ENCODE data around the gene ZFR2.
"Not testable (repeated sequence)": the region's sequence is repeated elsewhere in the genome, so short reads cannot be mapped to it uniquely, and the experiment has no call there.

The ZFR2 gene

GRCh38 chr19:3835055-3835435, 33.8 kb downstream of the ZFR2 start:
- no peak for DNase-seq

DNA sequence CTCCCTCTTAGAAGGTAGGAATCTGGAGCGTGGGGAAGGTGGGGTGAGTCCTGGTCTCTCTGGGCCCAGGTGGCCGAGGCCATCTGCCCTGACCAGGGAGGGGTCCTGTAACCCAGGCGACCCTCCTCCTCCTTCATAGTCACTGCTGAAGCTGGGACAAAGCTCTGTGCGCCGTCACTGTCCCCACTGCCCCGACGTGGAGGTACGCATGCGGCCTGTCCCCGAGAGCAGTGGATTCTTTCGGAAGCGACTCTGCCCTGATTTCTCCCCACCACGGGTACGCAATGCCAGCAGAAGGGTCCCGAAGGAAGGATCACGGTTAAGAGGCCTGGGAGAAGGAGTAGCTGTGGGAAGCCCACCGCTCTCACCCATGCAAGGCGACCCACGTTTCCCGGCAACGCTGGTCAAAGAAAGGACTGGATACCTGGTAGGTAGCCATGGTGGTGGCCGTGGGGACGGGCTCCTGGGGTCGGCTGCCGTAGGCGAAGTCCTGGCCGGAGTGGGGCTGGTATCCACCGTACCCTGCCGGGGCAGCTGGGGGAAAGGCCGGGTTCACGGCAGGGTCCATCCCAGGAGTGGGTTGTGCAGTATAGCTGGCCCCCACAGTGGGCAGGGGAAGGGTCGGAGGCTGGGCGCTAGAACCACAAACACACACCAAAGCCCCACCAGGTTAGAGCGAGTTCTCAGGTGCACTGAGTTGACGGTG, 34.3 kb downstream of the ZFR2 start:
- no peak for DNase-seq

DNA sequence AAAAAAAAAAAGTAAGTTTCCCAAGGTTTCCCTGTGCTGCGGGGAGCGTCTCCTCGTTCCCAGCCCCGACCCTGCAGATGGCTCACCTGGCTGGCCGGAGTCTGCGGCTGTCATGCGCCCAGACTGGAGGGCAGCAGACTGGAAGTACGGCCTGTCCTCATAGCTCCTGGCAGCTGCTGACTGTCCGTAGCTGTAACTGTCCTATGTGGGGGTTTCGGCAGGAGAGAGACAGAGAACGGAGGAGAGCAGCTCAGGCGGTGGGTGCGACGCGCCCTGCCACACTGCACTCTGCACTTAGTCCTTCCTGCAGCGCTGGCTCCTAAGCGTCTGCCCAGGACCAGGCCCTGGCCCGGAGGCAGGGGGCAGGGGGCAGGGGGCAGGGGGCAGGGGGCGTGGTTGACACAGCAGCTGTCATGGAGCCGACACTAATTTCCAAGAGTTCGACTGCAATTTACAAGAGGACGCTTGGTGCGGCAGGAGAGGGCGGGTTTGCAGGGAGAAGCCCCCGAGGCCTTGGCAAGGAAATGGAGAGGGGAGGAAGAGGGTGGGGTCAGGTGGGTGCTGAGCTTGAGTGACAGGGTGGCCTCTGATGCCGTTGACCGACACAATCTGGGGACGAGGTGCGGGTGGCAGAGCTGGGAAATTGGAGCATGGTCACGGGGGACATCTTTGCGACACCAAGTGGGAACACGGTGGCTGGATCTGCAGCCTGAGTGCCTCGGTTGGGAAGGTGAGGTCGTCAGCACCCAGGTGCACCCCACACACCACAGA, 35.1 kb downstream of the ZFR2 start:
- no peak for DNase-seq

DNA sequence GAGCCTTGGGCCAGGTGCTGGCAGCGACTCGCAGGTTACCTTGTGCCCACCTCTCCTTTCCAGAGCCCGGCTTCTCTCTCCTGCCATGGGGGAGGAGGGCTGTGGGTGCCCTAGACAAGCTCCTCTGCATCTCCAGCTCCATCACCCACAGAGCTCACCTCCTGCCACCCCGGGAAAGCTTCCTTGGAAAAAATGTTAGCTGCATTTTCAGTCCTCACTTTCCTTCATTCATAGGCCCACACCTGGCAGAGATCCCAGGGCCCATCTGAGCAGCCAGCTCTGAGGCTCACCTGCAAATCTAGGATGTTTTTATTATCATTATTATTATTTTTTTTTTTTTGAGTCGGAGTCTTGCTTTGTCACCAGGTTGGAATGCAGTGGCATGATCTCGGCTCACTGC, 36.8 kb downstream of the ZFR2 start:
- DNase-seq, result no peak

- DNase-seq, result no peak
Observed at GRCh38 chr19:3831601-3832000, 37.2 kb downstream of the ZFR2 start.

DNA sequence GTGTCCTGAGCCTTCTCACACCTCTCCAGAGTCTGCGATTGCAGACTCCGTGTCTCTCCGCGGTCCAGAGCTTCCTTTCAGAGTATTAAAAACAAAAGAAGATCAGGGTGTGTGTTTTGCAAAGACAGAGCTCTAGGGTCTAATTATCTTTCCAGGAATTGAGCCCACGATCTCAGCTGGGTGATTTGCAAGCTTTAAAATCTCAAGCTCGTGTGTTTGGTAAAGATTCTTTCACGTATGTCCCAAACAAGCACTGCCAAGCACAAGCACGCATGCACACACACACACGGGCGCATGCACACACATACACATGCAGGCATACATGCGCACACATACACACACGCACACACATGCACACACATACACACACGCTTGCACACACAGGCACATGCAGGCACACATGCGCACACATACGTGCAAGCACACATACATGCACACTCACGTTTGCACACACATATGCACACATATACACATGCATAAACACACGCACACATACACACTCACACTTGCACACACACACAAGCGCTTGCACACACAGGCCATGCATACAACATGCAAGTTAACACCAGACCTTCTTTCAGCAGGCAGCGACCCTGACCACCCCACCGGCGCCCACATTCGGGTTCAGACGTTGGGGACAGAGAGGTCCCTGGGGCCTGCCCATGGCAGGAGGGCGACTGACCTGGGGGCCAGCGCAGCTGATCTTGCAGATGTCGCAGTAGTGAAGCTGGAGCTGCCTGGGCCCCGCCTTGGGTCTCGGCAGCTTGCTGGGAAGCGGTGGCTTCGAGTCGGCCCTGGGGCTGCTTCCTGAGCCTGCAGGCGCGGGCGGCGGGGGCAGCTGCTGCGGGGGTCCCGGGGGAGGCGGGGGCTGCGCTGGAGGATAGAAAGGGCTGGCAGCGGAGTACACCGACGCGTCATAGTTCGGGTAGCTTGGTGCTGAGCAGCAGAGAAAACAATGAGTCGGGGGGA, 37.9 kb downstream of the ZFR2 start:
- no peak for DNase-seq

GRCh38 chr19:3827306-3827705, 41.5 kb downstream of the ZFR2 start:
- no peak for DNase-seq

DNA sequence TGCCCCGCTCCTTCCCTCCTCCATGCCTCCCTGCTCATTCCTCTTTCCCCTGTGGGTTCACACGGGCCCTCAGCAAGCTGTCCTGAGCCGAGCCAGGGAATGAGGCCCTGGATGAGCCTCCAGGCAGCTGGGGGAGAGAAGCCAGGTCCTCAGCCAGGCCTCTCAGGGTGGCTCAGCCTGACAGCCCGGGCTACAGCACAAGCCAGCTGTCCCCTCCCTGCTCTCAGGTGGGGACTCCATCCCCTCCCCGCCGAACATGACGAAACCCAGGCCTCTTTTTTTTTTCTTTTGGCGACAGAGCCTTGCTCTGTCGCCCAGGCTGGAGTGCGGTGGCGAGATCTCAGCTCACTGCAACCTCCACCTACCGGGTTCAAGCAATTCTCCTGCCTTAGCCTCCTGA, 42.7 kb downstream of the ZFR2 start:
- no peak for DNase-seq

DNA sequence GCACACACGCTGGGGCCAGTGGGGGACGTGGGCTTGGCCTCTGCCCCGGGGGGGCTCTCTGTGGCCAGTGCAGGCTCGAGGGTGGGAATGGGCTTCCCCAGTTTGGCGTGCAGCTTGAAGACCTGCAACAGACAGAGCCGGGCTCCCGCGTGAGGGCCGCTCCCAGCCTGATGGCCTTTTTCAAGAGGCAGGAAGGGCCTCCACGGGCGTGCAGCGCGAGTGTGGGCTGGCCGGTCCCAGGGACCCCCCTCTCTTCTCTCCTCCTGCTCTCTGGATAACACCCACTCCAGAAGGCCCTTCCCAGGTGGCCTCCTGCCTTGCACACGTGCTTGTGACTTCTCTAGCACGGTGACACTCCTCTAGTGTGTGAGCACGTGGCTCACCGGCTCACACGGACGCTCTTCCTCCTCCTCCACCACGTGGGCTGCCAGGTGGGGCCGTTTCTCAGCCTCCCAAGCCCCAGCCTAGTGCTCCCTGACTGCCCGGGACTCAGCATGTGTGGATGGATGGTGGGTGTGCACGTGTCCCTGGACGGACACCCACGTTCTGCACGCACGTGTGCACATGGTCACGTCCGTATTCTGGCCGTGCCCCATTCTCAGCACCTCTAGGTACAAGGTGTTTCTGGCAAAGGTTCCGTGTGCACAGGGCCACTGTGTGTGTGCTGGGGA, 43.4 kb downstream of the ZFR2 start:
- no peak for DNase-seq

DNA sequence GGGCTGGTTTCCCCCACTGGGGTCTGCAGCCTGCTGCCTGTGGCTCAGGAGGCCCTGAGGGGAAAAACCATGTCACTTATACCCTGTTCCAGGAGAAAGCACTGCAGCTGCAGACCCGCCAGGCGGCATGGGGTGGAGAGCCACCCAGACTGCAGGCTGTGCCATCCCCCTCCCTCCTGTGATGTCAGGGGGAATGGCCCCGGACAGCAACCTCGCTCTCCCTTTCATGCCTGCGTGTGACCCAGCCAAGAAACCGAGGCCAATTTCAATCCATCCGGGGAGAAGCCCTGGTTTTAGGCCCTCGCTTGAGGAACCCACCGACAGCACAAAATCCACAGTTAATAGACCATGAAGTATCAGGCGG, 45.5 kb downstream of the ZFR2 start:
- no peak for DNase-seq

DNA sequence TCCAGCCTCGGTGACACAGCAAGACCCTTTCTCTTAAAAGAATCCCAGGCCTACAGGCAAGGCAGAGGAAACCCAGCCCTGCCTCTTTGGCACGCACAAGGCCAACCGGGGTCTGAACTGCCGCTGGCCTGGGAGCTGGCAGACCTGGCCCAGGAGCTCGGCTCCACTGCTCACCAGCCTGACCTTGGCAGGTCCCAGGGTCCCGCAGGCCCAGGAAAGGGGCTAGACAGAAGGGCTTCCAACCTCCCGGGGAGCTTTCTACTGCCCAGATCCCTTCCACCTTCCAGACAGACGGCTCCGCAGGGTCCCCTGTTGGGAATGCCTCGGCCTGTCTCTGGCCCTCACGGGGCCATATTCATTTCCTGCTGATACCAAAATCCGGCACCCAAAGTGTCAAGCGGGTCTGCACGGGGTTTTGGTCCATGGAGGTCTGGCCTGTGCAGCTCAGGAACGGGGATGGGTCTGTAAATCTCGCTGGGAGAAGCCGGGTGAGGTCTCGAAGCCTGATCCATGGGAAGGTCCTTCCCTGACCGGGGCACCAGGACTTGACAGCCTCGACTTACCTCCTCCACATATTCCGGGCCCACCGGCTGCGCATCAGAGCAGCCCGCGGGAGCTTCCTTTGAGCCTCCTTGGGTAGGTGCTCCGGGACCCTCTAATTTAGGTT, 46.0 kb downstream of the ZFR2 start:
- DNase-seq, result no peak

- DNase-seq, result peak; percentile 84
Observed at GRCh38 chr19:3821857-3822364, 46.9 kb downstream of the ZFR2 start.

DNA sequence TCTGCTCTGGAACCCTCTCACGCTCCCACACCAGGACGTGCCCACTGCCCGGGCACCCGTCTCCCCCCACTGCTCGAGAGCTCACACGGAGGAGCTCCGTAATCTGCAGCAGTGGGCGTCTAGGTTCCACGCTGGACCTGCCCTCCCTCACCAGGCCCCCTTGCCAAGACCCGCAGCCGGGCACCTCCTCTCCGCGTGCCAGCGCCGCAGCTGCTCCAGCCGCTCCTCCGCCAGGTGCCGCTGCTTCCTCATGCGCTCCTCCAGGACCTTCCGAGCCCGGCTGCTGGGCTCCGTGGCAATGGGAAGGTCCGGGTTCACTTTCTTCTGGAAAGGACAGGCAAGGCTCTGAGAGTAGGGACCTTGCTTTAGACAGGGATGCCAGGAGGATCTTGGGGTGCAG, 47.7 kb downstream of the ZFR2 start:
- DNase-seq, result no peak

DNA sequence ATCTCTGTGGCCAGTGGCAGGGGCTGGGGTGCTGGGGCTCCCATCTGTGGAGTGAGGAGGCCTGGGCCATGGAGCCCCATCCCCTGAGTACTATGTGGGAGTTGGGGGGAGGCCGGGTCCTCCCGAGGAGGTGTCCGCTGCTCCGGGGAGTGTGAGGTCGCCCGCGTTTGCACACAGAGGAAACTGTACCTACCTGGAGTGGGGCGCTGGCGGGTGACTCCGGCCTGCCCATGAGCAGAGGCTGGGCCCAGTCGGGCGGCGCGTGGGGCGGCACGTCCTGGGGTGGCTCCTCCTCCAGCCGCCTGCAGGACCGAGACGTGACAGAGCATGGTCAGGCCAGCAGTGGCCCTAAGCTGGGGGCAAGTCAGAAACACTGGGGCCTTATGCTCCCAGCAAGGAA, 48.8 kb downstream of the ZFR2 start:
- DNase-seq, result no peak

GRCh38 chr19:3818918-3819317, 49.9 kb downstream of the ZFR2 start:
- DNase-seq, result no peak

DNA sequence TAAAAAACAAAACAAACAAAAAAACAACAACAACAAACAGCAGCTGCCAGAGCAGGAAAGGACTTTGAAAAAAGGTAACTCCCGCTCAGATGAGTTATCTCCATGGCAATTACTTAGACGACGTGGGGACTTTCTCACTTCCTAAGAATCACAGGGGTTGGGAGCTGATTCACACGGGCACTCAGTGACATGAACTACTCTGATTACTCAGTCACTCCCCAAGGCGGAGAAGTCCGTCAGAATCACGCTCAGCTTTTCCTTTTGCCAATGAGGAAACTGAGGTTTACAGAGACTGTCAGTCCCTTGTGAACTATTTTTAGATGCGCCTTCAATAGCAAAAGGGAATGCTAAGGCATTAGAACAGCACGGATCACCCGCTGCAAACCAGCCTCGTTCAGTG, 50.4 kb downstream of the ZFR2 start:
- no peak for DNase-seq

GRCh38 chr19:3817761-3818160, 51.1 kb downstream of the ZFR2 start:
- no peak for DNase-seq

GRCh38 chr19:3816566-3817218, 52.1 kb downstream of the ZFR2 start:
- DNase-seq, result no peak

- not testable (repeated sequence) for DNase-seq
Observed at GRCh38 chr19:3816148-3816547, 52.7 kb downstream of the ZFR2 start.

DNA sequence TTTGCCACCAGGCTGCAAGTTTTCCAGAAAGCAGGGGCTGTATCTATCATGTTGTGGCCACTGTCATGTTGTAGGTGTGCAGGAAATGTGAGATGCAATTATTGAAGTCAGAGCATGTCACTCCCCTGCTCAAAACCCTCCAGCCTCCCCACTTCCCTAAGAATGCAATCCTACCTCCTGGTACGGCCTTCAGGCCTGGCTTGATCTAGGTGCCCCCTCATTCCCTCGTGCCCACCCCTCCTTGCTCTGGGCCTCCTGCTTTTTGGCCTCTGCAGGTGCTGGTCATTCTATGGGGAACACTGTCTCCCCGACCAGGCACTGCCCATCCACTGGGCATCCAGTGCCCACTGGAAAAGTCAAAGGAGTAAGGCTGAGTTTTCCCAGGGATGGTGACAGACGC, 54.2 kb downstream of the ZFR2 start:
- no peak for DNase-seq

Data from activated gamma-delta T cell (primary cell).